Gastrocnemius medialis (tissue), 4 donors: ENCODE data around the gene TET1.

Source experiments
- CTCF ChIP-seq, 5 experiments: fragments of 450-650 bp in 3 of 5; fragments of 200-600 bp in 2 of 5; sonication (generic) in 2 of 5; IDR thresholded peaks in 4 of 5; conservative IDR thresholded peaks in 1 of 5; 1 replicate in 4 of 5; 2 replicates in 1 of 5; pipeline ENCODE4 v1.5.1; 2016 to 2019; ENCODE audit warnings: antibody characterized with exemption in 5 of 5, mild to moderate bottlenecking in 3 of 5, moderate library complexity in 3 of 5
- POLR2A ChIP-seq, 2 donors: fragments of 450-650 bp; IDR thresholded peaks; one replicate each; pipeline ENCODE4 v1.6.1; 2017; ENCODE audit warnings: antibody characterized with exemption in 2 of 2, mild to moderate bottlenecking in 2 of 2, moderate library complexity in 2 of 2

- no peak for TF ChIP-seq POLR2A (IDR thresholded peaks at IDR 0.05)
- TF ChIP-seq CTCF (IDR thresholded peaks at IDR 0.05 in 4 of 5, conservative IDR thresholded peaks at IDR 0.05 in 1 of 5): no peak
Observed at GRCh38 chr10:68696018-68696417, 135.9 kb downstream of the TET1 start.
